Measurements from ENCODE around the gene HEATR1. TPM values are rescaled to one million over a fixed set of nuclear protein-coding genes. Genes with fewer than 3 reads are reported as not detected.
"Not testable (repeated sequence)": the region's sequence is repeated elsewhere in the genome, so short reads cannot be mapped to it uniquely, and the experiment has no call there.

The HEATR1 gene
- total RNA-seq, 4 donors from 2014 or later, result 23.0 to 37.5 (median 25.5) TPM

- Histone ChIP-seq H3K9me3 (no peaks in the 10 kb centered on the region), H3K4me3 (replicated peaks in 1 of 3) (no peak overlapping the region), H3K36me3 (no peaks in the 10 kb centered on the region), H3K4me1 (no peaks in the 10 kb centered on the region), H3K27me3 (no peaks in the 10 kb centered on the region), H3K27ac (no peak overlapping the region)
- DNase-seq, result no peak
- intact Hi-C loops (cut with DNase I), result no loop called here
- WGBS, 2 donors, result 87 to 88% methylated on average over 5 of the region's 5 CpGs
- TF ChIP-seq CTCF (IDR thresholded peaks at IDR 0.05) (no peak), POLR2A (IDR thresholded peaks at IDR 0.05) (no peak)
These were observed 14.2 kb upstream of the HEATR1 start for GRCh38 chr1:236618507-236618906.

- no peak for TF ChIP-seq POLR2A (IDR thresholded peaks at IDR 0.05)
- H3K9me3 ChIP-seq, result no peaks in the 10 kb centered on the region
- intact Hi-C loops (cut with DNase I), result no loop called here
- no peak overlapping the region for H3K27ac ChIP-seq
- 92% methylated on average over 12 of the region's 12 CpGs for WGBS, 2 donors
- H3K4me3 ChIP-seq (replicated peaks in 1 of 3), result no peak overlapping the region
- no peaks in the 10 kb centered on the region for H3K4me1 ChIP-seq
- no peak for DNase-seq
- no peaks in the 10 kb centered on the region for H3K27me3 ChIP-seq
- H3K36me3 ChIP-seq, result no peaks in the 10 kb centered on the region
These were observed 11.3 kb upstream of the HEATR1 start for GRCh38 chr1:236615399-236616148.

- 82 to 97% methylated on average over 1 of the region's 1 CpG for WGBS, 2 donors
- Histone ChIP-seq H3K9me3 (no peaks in the 10 kb centered on the region), H3K4me1 (no peaks in the 10 kb centered on the region), H3K27ac (no peak overlapping the region), H3K27me3 (no peaks in the 10 kb centered on the region), H3K36me3 (no peaks in the 10 kb centered on the region), H3K4me3 (replicated peaks in 1 of 3) (no peak overlapping the region)
- intact Hi-C loops (cut with DNase I), result no loop called here
- TF ChIP-seq CTCF (IDR thresholded peaks at IDR 0.05) (no peak), POLR2A (IDR thresholded peaks at IDR 0.05) (no peak)
- no peak for DNase-seq
These were observed 8.0 kb upstream of the HEATR1 start for GRCh38 chr1:236612349-236612748.

- Histone ChIP-seq H3K9me3 (no peaks in the 10 kb centered on the region), H3K4me1 (peaks cover 0 to 5% of the 10 kb centered on the region in 2 donors), H3K27ac (no peak overlapping the region), H3K4me3 (replicated peaks in 1 of 3) (no peak overlapping the region), H3K27me3 (no peaks in the 10 kb centered on the region), H3K36me3 (no peaks in the 10 kb centered on the region)
- WGBS, 2 donors, result 9 to 13% methylated on average over 5 of the region's 5 CpGs
- peak in 4 of 6 experiments; percentile 42 to 72 (median 58) for TF ChIP-seq CTCF (IDR thresholded peaks at IDR 0.05)
- no peak for TF ChIP-seq POLR2A (IDR thresholded peaks at IDR 0.05)
- peak; percentile 55 to 62 for DNase-seq
- intact Hi-C loops (cut with DNase I), result loop anchor here (10.0 kb wide), 1 partner anchor 186 kb away; the partner anchor contains the start of gene MTR
These were observed 4.8 kb upstream of the HEATR1 start for GRCh38 chr1:236608930-236609726.

GRCh38 chr1:236607597-236607996 is 3.3 kb upstream of the HEATR1 start:
- not testable (repeated sequence) for DNase-seq; H3K4me3 ChIP-seq (replicated peaks in 1 of 3); H3K27me3 ChIP-seq; H3K9me3 ChIP-seq; H3K27ac ChIP-seq; H3K36me3 ChIP-seq
- H3K4me1 ChIP-seq, result peaks cover 10 to 16% of the 10 kb centered on the region in 2 donors
- intact Hi-C loops (cut with DNase I), result loop anchor here (10.0 kb wide), 1 partner anchor 187 kb away; the partner anchor contains the start of gene MTR
- 95 to 96% methylated on average over 10 of the region's 10 CpGs for WGBS, 2 donors

Measured in thyroid gland (tissue), 4 donors.